HepG2 (cell line): ENCODE results near the gene PRKAR1B.

ENCODE experiments used
- DMAP1 ChIP-seq: IDR thresholded peaks from 2 replicates; pipeline ENCODE4 v1.6.1; 2016
- KAT7 ChIP-seq: IDR thresholded peaks from 2 replicates; pipeline ENCODE4 v1.6.1; 2018; ENCODE audit warnings: borderline replicate concordance, missing compliant biosample characterization
- NFYB ChIP-seq: sonication (generic); formaldehyde crosslinking; IDR thresholded peaks from 2 replicates; pipeline ENCODE4 v1.4.0; 2020; ENCODE audit warnings: missing genetic modification reagents
- POLR2AphosphoS5 ChIP-seq: IDR thresholded peaks from 2 replicates; pipeline ENCODE4 v1.6.1; 2012; ENCODE audit warnings: low read depth, low read length
- USF2 ChIP-seq, 2 experiments: sonication (generic) in 1 of 2; formaldehyde crosslinking in 1 of 2; IDR thresholded peaks; 2 replicates each; pipeline versions ENCODE4 v1.5.1 to v1.6.1; 2011 to 2020; ENCODE audit warnings: borderline replicate concordance in 1 of 2, low read depth in 1 of 2, low read length in 1 of 2, mild to moderate bottlenecking in 1 of 2, missing genetic modification reagents in 1 of 2, moderate library complexity in 1 of 2
- ZNF143 ChIP-seq: sonication (generic); formaldehyde crosslinking; IDR thresholded peaks from 2 replicates; pipeline ENCODE4 v1.4.0; 2020; ENCODE audit warnings: missing genetic modification reagents

- TF ChIP-seq POLR2AphosphoS5: no peak
- TF ChIP-seq KAT7 (CRISPR knock-in tag): no peak
- TF ChIP-seq ZNF143 (CRISPR knock-in tag): no peak
- TF ChIP-seq DMAP1: no peak
- TF ChIP-seq NFYB (CRISPR knock-in tag): no peak
- TF ChIP-seq USF2 (IDR thresholded peaks at IDR 0.05; ENCODE audit: low read depth, low read length): no peak
- no peak for TF ChIP-seq USF2 (CRISPR knock-in tag; IDR thresholded peaks at IDR 0.05; ENCODE audit: borderline replicate concordance)
These were observed 209.1 kb downstream of the PRKAR1B start for GRCh38 chr7:517774-518629.
